Vagina (tissue), 2 donors: ENCODE data around the gene CMIP. TPM values are rescaled to one million over a fixed set of nuclear protein-coding genes. Genes with fewer than 3 reads are reported as not detected.

Experiments
- DNase-seq, 2 donors: peaks; one replicate each; pipeline ENCODE4 v3.0.0-alpha.2; 2017; ENCODE audit errors: extremely low spot score in 2 of 2
- H3K27ac ChIP-seq: fragments of 200-600 bp; sonication (generic); one replicate; pipeline ENCODE4 v1.5.1; 2019
- H3K27me3 ChIP-seq: fragments of 200-600 bp; sonication (generic); one replicate; pipeline ENCODE4 v1.5.1; 2019
- H3K36me3 ChIP-seq, 2 donors: fragments of 200-600 bp; sonication (generic); one replicate each; pipeline ENCODE4 v1.5.1; 2017 to 2019
- H3K4me1 ChIP-seq: fragments of 200-600 bp; sonication (generic); one replicate; pipeline ENCODE4 v1.5.1; 2019
- H3K4me3 ChIP-seq, 2 donors: fragments of 200-600 bp; sonication (generic); 1 replicate in 1 of 2; 2 replicates in 1 of 2; pipeline ENCODE4 v1.5.1; 2016 to 2019
- H3K9me3 ChIP-seq: fragments of 200-600 bp; sonication (generic); one replicate; pipeline ENCODE4 v1.5.1; 2019
- CTCF ChIP-seq, 3 experiments: fragments of 450-650 bp in 2 of 3; fragments of 200-600 bp in 1 of 3; sonication (generic) in 1 of 3; IDR thresholded peaks; one replicate each; pipeline ENCODE4 v1.5.1; 2017 to 2019; ENCODE audit warnings: antibody characterized with exemption in 3 of 3, mild to moderate bottlenecking in 2 of 3, moderate library complexity in 2 of 3
- POLR2A ChIP-seq, 2 donors: fragments of 450-650 bp; IDR thresholded peaks; one replicate each; pipeline ENCODE4 v1.6.1; 2017; ENCODE audit warnings: antibody characterized with exemption in 2 of 2, mild to moderate bottlenecking in 2 of 2, moderate library complexity in 2 of 2
- POLR2AphosphoS5 ChIP-seq, 2 donors: sonication (generic); formaldehyde crosslinking; IDR thresholded peaks; one replicate each; pipeline ENCODE4 v1.9.0; 2017; ENCODE audit warnings: antibody characterized with exemption in 2 of 2, mild to moderate bottlenecking in 2 of 2, low read depth in 1 of 2; ENCODE audit not compliant: insufficient read depth in 1 of 2
- intact Hi-C: fragments of 100-400 bp; cut with DNase I; formaldehyde crosslinking; loops from one replicate; pipeline ENCODE4 v1.15.1; 2023
- total RNA-seq: library from RNA; depleted of rRNA; stranded (reverse); fragments of >200 nt; gene quantifications from one replicate; pipeline ENCODE4 v1.2.3, GENCODE V29; 2016

The CMIP gene
- total RNA-seq, 1 donor from 2014 or later, result 66.3 TPM

- Histone ChIP-seq H3K4me1 (peaks cover 32% of the 10 kb centered on the region), H3K4me3 (no peak overlapping the region), H3K9me3 (no peaks in the 10 kb centered on the region), H3K36me3 (no peaks in the 10 kb centered on the region), H3K27ac (no peak overlapping the region), H3K27me3 (no peaks in the 10 kb centered on the region)
- TF ChIP-seq POLR2A (IDR thresholded peaks at IDR 0.05), result no peak
- TF ChIP-seq POLR2AphosphoS5 (IDR thresholded peaks at IDR 0.05; ENCODE audit: insufficient read depth in 1 of 2, low read depth in 1 of 2), result no peak
- intact Hi-C loops, result no loop called here
- DNase-seq, result no peak
Observed at GRCh38 chr16:81556715-81557284, 112.2 kb downstream of the CMIP start.

- Histone ChIP-seq H3K27ac (no peak overlapping the region), H3K27me3 (no peaks in the 10 kb centered on the region), H3K4me3 (no peak overlapping the region), H3K9me3 (no peaks in the 10 kb centered on the region), H3K4me1 (peaks cover 31% of the 10 kb centered on the region), H3K36me3 (no peaks in the 10 kb centered on the region)
- TF ChIP-seq CTCF (IDR thresholded peaks at IDR 0.05), result no peak
- TF ChIP-seq POLR2A (IDR thresholded peaks at IDR 0.05), result no peak
- TF ChIP-seq POLR2AphosphoS5 (IDR thresholded peaks at IDR 0.05; ENCODE audit: insufficient read depth in 1 of 2, low read depth in 1 of 2), result no peak
- intact Hi-C loops, result no loop called here
- DNase-seq, result no peak
Observed at GRCh38 chr16:81558077-81558443, 113.5 kb downstream of the CMIP start.

- Histone ChIP-seq H3K27ac (no peak overlapping the region), H3K4me1 (peaks cover 27% of the 10 kb centered on the region), H3K27me3 (no peaks in the 10 kb centered on the region), H3K9me3 (no peaks in the 10 kb centered on the region), H3K4me3 (no peak overlapping the region), H3K36me3 (no peaks in the 10 kb centered on the region)
- no peak for DNase-seq
- TF ChIP-seq POLR2AphosphoS5 (IDR thresholded peaks at IDR 0.05; ENCODE audit: insufficient read depth in 1 of 2, low read depth in 1 of 2) (no peak), POLR2A (IDR thresholded peaks at IDR 0.05) (no peak), CTCF (IDR thresholded peaks at IDR 0.05) (no peak)
- intact Hi-C loops, result no loop called here
Observed at GRCh38 chr16:81558444-81559175, 114.0 kb downstream of the CMIP start.

GRCh38 chr16:81560979-81561657 is 116.5 kb downstream of the CMIP start:
- DNase-seq, result no peak
- intact Hi-C loops, result no loop called here
- H3K27ac ChIP-seq, result no peak overlapping the region
- H3K4me3 ChIP-seq, result no peak overlapping the region
- H3K9me3 ChIP-seq, result no peaks in the 10 kb centered on the region
- H3K27me3 ChIP-seq, result no peaks in the 10 kb centered on the region
- peaks cover 41% of the 10 kb centered on the region for H3K4me1 ChIP-seq
- H3K36me3 ChIP-seq, result no peaks in the 10 kb centered on the region
- TF ChIP-seq POLR2A (IDR thresholded peaks at IDR 0.05), result no peak

- intact Hi-C loops, result no loop called here
- Histone ChIP-seq H3K27me3 (no peaks in the 10 kb centered on the region), H3K36me3 (no peaks in the 10 kb centered on the region), H3K4me1 (peaks cover 45% of the 10 kb centered on the region), H3K9me3 (no peaks in the 10 kb centered on the region), H3K27ac (no peak overlapping the region), H3K4me3 (no peak overlapping the region)
- no peak for DNase-seq
- TF ChIP-seq CTCF (IDR thresholded peaks at IDR 0.05), result no peak
- no peak for TF ChIP-seq POLR2AphosphoS5 (IDR thresholded peaks at IDR 0.05; ENCODE audit: insufficient read depth in 1 of 2, low read depth in 1 of 2)
- TF ChIP-seq POLR2A (IDR thresholded peaks at IDR 0.05), result no peak
Observed at GRCh38 chr16:81562174-81562849, 117.7 kb downstream of the CMIP start.
